Mucosa of stomach (tissue), 1 donor: Measurements from ENCODE around the gene S100P.
"Not testable (repeated sequence)": the region's sequence is repeated elsewhere in the genome, so short reads cannot be mapped to it uniquely, and the experiment has no call there.

Experiments
- H3K27me3 ChIP-seq: one replicate; pipeline ENCODE4 v1.7.0; 2013; ENCODE audit warnings: mild to moderate bottlenecking, low read length; ENCODE audit not compliant: control insufficient read depth, insufficient read depth
- H3K36me3 ChIP-seq: one replicate; pipeline ENCODE4 v1.7.0; 2013; ENCODE audit warnings: low read length; ENCODE audit not compliant: control insufficient read depth, insufficient read depth
- H3K4me1 ChIP-seq: one replicate; pipeline ENCODE4 v1.7.0; 2013; ENCODE audit warnings: mild to moderate bottlenecking, low read length; ENCODE audit not compliant: control insufficient read depth, insufficient read depth
- H3K4me3 ChIP-seq: one replicate; pipeline ENCODE4 v1.7.0; 2013; ENCODE audit warnings: low read length
- H3K9ac ChIP-seq: one replicate; pipeline ENCODE4 v1.7.0; 2013; ENCODE audit warnings: mild to moderate bottlenecking, low read length, moderate library complexity
- H3K9me3 ChIP-seq: one replicate; pipeline ENCODE4 v1.7.0; 2013; ENCODE audit warnings: mild to moderate bottlenecking, low read length, moderate library complexity; ENCODE audit not compliant: control insufficient read depth
- donor health status: Pancreatic carcinoma.

S100P gene

DNA sequence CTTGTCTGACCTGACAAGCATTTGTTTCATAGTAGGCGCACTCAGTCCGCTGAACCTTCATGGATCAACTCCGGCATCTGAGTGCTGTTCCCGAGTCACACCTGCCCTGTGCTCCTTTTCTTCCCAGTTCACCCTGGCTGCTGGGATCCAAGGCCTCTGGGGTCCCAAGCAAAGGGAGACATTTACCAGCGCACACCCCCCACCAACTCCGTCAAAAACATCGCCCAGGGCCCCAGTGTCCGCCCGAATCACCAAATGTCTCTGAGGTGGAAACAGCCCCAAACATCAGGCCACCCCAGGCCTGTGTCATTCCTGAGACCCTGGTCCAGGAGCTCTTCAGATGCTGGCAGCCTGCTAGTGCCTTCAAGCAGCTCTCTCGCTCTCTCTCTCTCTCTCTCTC, 27.4 kb downstream of the S100P start:
- H3K4me1 ChIP-seq = peaks cover 3% of the 10 kb centered on the region
- no peak overlapping the region for H3K9ac ChIP-seq
- H3K27me3 ChIP-seq = no peaks in the 10 kb centered on the region
- no peaks in the 10 kb centered on the region for H3K9me3 ChIP-seq
- H3K36me3 ChIP-seq = no peaks in the 10 kb centered on the region
- H3K4me3 ChIP-seq = no peak overlapping the region

DNA sequence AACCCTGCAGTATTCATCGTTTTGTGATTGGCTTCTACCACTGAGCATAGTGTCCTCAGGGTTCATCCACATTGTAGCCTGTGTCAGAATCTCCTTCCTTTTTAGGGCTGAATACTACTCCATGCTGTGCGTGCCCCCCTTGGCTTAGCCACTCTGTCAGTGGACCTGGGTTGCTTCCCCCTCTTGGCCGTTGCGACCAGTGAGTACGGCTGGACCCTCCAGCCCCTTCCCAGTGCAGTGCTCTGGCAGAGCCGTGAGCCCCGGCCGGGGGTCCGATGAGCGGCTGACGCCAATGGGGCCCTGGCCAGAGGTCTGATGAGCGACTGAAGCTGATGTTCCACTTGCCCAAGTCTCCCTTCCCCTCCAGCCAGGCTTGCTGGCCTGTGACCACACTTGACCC, 29.2 kb downstream of the S100P start:
- no peak overlapping the region for H3K4me3 ChIP-seq
- H3K36me3 ChIP-seq = no peaks in the 10 kb centered on the region
- no peak overlapping the region for H3K9ac ChIP-seq
- no peaks in the 10 kb centered on the region for H3K9me3 ChIP-seq
- peaks cover 3% of the 10 kb centered on the region for H3K4me1 ChIP-seq
- H3K27me3 ChIP-seq = no peaks in the 10 kb centered on the region

DNA sequence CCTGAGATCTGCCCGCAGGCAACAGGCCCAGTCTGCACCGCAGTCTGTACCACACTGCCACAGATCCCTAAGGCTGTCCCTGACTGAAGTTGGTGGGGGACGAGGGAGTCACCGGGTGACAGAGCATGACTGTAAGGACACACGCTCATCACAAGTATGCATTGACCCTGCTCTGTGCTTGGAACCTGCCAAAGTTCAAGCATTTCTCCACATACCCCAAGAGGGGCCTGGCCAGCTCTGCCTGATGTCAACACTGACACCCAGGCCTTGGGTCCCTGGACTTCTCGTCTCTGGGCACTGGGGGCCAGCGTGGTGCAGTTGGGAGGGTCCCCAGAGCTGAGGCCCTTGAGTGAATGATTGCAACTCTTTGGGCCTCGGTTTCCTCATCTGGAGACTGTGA, 30.2 kb downstream of the S100P start:
- H3K4me1 ChIP-seq = peaks cover 3% of the 10 kb centered on the region
- no peaks in the 10 kb centered on the region for H3K9me3 ChIP-seq
- no peak overlapping the region for H3K9ac ChIP-seq
- H3K4me3 ChIP-seq = no peak overlapping the region
- H3K36me3 ChIP-seq = no peaks in the 10 kb centered on the region
- no peaks in the 10 kb centered on the region for H3K27me3 ChIP-seq

DNA sequence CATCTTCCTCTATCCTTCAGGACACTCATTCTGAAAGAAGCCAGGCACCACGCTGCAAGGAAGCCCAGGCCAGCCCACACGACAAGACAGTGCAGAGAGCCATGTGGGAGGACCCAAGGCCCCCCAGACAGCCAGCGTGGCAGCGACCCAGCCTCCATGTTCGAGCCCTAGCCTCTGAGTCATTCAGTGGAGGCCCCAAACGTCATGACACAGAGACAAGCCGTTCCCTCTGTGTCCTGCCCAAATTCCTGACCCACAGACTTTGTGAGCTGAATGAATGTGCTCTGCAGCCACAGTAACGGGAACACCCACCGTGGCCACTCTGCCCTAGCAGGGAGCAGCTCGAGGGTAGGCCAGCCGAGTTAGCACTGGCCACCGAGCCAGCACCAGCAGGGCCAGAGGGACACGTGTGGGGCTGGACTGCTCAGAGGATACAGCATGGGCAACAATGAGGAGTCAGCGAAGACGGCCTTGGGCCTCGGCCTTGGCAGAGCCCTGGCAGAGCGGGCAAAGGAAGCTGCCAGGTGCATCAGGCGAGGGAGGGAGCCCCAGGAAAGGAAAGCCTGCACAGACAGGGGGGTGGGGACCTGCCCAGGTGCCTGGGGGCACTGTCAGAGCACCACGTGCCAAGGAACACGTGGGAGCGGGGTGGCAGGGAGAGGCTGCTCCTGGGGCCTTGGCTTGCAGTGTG, 30.9 kb downstream of the S100P start:
- H3K27me3 ChIP-seq = no peaks in the 10 kb centered on the region
- H3K4me3 ChIP-seq = no peak overlapping the region
- no peaks in the 10 kb centered on the region for H3K36me3 ChIP-seq
- H3K4me1 ChIP-seq = peaks cover 3% of the 10 kb centered on the region
- no peak overlapping the region for H3K9ac ChIP-seq
- H3K9me3 ChIP-seq = no peaks in the 10 kb centered on the region

DNA sequence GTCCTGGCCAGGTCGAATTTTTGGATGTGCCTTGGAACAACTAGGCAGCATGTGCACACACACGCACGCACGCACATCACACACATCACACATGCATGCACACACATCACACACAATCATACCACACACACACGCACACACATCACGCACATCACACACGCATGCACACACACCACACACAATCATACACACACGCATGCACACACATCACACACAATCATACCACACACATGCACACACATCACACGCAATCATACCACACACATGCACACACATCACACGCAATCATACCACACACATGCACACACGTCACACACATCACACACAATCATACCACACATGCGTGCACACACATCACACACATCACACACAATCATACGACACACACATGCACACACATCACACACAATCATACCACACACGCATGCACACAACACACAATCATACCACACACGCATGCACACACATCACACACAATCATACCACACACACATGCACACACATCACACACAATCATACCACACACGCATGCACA, 31.8 kb downstream of the S100P start:
- H3K9ac ChIP-seq, H3K9me3 ChIP-seq, H3K4me3 ChIP-seq, H3K36me3 ChIP-seq, H3K4me1 ChIP-seq, H3K27me3 ChIP-seq: not testable (repeated sequence)

DNA sequence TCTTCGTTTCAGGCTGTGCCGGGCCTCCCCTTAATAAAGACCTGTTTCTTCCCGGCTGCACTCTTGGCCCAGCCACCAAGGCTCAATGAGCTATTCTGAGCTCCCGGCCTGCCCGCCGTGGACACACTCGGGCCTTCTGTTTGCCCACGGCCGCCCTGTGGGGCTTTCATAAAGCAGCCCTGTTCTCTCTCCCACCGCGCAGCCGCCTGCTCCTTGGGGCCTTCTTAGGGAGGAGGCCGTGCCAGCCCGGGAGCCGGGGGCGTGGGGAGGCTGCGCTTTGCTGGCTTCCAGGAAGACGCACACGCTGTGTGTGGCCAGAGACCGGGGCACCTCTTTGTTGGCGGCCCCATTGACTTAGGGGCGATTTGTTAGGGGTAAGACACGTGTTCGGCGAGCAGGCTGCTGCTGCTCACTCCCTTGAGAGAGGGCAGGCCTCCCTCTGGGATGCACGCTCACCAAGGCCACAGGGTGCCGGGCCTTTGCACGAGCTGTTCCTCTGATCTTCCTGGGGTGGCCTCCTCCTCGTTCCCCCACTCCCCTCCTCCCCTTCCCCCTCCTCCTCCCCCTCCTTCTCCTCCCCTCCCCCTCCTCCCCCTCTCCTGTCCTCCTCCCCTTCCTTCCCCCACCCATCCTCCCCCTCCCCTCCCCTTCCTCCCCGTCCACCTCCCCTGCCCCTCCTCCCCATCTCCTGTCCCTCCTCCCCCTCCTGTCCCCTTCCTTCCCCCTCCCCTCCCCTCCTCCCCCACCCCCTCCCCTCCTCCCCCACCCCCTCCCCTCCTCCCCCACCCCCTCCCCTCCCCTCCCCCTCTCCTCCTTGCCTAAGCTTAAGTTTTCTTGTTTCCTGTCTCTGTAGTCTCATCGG, 33.6 kb downstream of the S100P start:
- Histone ChIP-seq H3K9me3 (no peaks in the 10 kb centered on the region), H3K4me3 (no peak overlapping the region), H3K4me1 (peaks cover 3% of the 10 kb centered on the region), H3K27me3 (no peaks in the 10 kb centered on the region), H3K9ac (no peak overlapping the region), H3K36me3 (no peaks in the 10 kb centered on the region)

DNA sequence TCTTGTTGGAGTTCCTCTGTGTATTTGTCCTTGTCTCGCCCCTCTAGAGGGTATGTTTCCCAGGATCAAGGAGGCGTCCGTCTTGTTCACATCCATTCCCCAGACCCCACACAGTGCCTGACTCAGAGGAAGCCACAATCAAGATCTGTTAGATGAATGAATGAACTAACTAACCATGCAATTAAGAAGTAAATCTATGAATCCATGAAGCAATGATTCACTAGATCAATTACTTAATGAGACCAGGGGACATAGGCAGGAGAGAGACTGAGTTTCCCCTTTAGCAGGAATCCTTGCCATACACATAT, 34.2 kb downstream of the S100P start:
- Histone ChIP-seq H3K36me3 (no peaks in the 10 kb centered on the region), H3K4me3 (no peak overlapping the region), H3K27me3 (no peaks in the 10 kb centered on the region), H3K9me3 (no peaks in the 10 kb centered on the region), H3K9ac (no peak overlapping the region), H3K4me1 (peaks cover 9% of the 10 kb centered on the region)

DNA sequence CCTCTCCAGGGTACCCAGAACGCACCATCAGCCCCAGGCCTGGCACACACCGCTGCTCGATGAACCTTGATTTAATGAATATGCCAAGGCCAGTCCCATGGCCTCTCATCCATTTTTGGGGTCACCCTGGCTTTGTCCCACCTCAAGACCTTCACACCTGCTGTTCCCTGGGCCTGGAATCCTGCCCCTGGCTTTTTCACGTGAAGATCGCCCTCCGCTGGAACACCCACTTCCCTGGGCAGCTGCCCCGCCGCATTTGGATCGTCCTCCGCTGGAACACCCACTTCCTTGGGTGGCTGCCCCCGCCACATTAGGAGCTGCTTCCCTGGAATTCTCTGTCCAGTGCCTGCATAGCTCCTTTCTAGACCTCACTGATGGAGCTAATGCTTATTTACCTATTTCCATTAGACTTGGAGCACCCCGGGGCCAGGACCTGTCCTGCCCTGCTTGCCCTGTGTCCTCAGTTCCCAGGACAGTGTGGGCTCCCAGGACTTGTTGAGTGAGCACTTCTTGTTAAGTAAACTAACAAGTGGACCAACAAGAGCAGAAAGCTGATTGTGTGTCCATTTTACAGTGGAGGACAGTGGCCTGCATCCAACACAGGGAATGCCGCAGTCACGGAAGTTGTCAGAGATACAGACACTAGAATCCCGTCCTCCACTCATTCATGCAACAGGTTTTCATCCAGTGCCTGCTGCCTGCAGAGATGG, 34.8 kb downstream of the S100P start:
- H3K27me3 ChIP-seq = no peaks in the 10 kb centered on the region
- H3K9ac ChIP-seq = no peak overlapping the region

DNA sequence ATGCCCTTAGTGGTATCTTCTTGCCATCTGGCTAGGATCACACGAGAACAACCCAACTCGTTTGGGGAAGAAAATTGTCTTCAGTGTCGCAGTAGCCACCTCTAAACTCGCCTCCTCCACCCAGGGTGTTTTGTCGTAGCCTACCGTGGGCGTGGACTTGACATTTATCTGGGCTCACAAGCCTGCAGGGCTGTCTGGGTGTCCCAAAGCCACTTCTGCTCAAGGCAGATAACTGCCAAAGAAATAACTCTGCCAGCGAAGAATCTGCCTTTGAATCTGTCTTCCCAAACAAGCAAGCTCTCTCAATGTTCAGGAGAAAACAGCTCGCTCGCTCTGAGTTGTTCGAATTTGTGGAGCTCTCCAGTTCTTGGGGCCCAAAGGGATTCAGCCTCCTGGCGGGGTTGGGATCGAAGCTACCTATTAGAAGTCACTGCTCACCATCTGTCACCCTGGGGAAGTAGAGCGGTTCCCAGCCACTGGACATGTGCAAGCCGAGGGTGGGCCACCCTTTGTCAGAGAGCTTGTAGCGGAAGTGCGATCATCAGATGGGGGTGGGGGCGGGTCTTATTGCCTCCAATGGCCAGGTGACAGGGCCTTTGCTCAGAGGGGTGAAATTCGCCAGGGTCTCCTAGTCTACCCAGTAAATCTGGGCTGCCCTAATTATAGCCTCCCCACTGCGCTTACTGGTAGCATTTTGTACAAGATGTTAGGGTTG, 37.1 kb downstream of the S100P start:
- peaks cover 23% of the 10 kb centered on the region for H3K4me1 ChIP-seq
- H3K36me3 ChIP-seq = no peaks in the 10 kb centered on the region
- no peaks in the 10 kb centered on the region for H3K9me3 ChIP-seq
- H3K4me3 ChIP-seq = no peak overlapping the region
- H3K27me3 ChIP-seq = no peaks in the 10 kb centered on the region
- H3K9ac ChIP-seq = no peak overlapping the region

More for the DNA sequence above, 34.8 kb downstream of the S100P start:
- H3K9me3 ChIP-seq = no peaks in the 10 kb centered on the region
- peaks cover 15% of the 10 kb centered on the region for H3K4me1 ChIP-seq
- H3K4me3 ChIP-seq = no peak overlapping the region
- no peaks in the 10 kb centered on the region for H3K36me3 ChIP-seq

DNA sequence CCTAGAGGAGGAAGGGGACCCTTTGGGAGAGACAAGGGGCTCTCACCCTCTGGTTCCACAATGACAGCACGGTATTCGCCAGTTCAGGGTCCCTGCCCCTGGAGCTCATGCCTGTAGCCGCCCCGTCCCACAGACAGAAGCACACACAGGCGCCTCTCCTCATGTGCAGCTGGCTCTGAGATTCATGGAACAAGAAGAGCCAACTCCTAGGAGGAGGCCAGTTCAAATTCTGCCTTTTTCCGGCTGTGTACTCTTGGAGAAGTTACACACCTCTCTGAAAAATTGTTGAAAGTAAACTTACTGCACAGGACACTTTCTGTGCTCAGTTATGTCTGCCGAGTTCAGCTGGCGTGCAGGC, 37.6 kb downstream of the S100P start:
- no peaks in the 10 kb centered on the region for H3K9me3 ChIP-seq
- H3K4me1 ChIP-seq = peaks cover 23% of the 10 kb centered on the region
- H3K27me3 ChIP-seq = no peaks in the 10 kb centered on the region
- H3K36me3 ChIP-seq = no peaks in the 10 kb centered on the region
- H3K9ac ChIP-seq = no peak overlapping the region
- no peak overlapping the region for H3K4me3 ChIP-seq

DNA sequence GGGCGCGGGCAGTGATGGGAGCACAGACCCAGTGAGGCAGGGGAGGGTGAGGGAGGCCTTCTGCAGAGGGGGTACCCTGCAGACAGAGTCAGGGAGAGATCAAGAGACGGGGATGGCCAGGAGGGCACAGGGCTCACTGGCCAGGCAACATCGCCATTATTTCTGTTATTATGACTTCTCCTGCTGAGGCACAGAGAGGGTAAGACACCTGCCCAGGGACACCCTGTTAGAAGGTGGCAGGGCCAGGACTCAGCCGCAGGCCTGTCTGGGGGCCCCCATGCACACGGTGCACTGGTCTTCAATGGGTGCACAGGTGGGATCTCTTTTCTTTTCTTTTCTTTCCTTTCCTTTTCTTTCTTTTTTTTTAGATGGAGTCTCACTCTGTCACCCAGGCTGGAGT, 38.1 kb downstream of the S100P start:
- Histone ChIP-seq H3K9me3 (no peaks in the 10 kb centered on the region), H3K36me3 (no peaks in the 10 kb centered on the region), H3K27me3 (no peaks in the 10 kb centered on the region), H3K4me3 (no peak overlapping the region), H3K9ac (no peak overlapping the region), H3K4me1 (peaks cover 23% of the 10 kb centered on the region)
